ENCODE results near the gene VGLL1. TPM values are rescaled to one million over a fixed set of nuclear protein-coding genes. Genes with fewer than 3 reads are reported as not detected.

VGLL1 gene
- total RNA-seq = not detected in 2 replicates

DNA sequence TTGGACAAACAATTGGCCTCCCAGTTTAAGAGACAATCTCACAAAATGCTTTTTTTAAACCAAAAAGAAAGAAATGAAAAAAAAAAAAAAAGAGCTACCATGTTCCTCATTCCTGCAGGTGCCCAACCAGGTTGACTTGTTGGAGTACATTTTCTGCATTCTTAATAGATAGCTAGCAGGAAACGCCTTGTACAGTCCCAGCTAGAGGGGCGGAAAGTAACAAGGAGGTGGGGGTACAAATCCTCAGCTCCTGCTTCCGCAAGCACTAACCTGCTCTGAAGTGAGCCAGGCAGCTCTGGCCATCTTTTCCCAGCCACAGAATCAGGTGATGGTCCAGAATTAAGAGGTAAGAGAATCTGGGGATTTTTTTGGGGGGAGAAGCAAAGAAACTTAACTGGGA, at the start of gene VGLL1:
Gene VGLL1 (plus strand): TSS at position 265 of the 400 bp plus-strand sequence. CDS start 3,806 bp downstream, outside the sequence.

GRCh38 chrX:136487647-136488046, 44.4 kb upstream of the VGLL1 start, which contains the start of gene BRS3:
Gene BRS3, plus strand, starts transcription at chrX:136487947. Its CDS starts 168 bp downstream, at chrX:136488115.

DNA sequence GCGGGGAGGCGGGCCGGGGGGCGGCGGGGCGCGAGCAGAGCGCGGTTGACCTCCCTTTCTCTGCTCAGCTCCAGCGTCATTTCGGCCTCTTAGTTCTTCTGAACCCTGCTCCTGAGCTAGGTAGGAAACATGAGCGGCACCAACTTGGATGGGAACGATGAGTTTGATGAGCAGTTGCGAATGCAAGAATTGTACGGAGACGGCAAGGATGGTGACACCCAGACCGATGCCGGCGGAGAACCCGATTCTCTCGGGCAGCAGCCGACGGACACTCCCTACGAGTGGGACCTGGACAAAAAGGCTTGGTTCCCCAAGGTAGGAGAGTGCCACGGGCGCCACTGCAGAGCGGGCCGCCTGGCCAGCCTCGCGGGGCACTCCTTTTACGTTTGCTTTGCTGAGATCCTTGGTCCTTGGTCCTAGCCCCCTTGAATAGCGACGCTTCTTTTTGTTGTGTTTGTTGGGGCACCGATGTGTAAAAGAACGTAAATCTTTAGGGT, 34.4 kb upstream of the VGLL1 start, which contains the start of gene HTATSF1:
Gene HTATSF1 (plus strand): TSS at position 37 of the 497 bp plus-strand sequence. CDS start 93 bp downstream, at position 130.

Small RNA genes within 50 kb of the gene (small RNA-seq; reads per million reads assigned to genes)
- 0.08 reads per million for gene MIR934
- gene RF00019 = not detected
- gene RNU6-320P = not detected

Other genes starting within 250 kb of the VGLL1 start
- under 0.01 TPM in 1 of 2 replicates, not detected in the other for gene ADGRG4, start 231.3 kb upstream of the VGLL1 start, total RNA-seq
- not detected in 2 replicates for gene BRS3, start 44.3 kb upstream of the VGLL1 start, total RNA-seq
- gene HTATSF1, start 34.6 kb upstream of the VGLL1 start, total RNA-seq = 19.6 and 30.7 TPM in 2 replicates
- not detected in 2 replicates for gene CD40LG, start 115.9 kb downstream of the VGLL1 start, total RNA-seq
- gene ARHGEF6, start 248.7 kb downstream of the VGLL1 start, total RNA-seq = 5.7 and 7.8 TPM in 2 replicates

Measured in vein endothelial cell (primary cell).